KMS-11 (cell line): ENCODE data around the gene TRPC6.

Experiments
- H2AFZ ChIP-seq: fragments of 200-600 bp; sonication (generic); 2 replicates; pipeline ENCODE4 v1.6.1; 2016; ENCODE audit warnings: antibody characterized with exemption, mixed run types, low read depth
- H3K27ac ChIP-seq: fragments of 200-600 bp; sonication (generic); 2 replicates; pipeline ENCODE4 v1.6.1; 2016; ENCODE audit warnings: mild to moderate bottlenecking, mixed run types
- H3K27me3 ChIP-seq: fragments of 200-600 bp; sonication (generic); 2 replicates; pipeline ENCODE4 v1.6.1; 2017; ENCODE audit warnings: mild to moderate bottlenecking, low read depth, mixed run types, moderate library complexity; ENCODE audit not compliant: insufficient read depth
- H3K36me3 ChIP-seq: fragments of 200-600 bp; sonication (generic); 2 replicates; pipeline ENCODE4 v1.6.1; 2017; ENCODE audit warnings: mild to moderate bottlenecking, mixed run types; ENCODE audit not compliant: insufficient read depth
- H3K4me1 ChIP-seq: fragments of 200-600 bp; sonication (generic); 2 replicates; pipeline ENCODE4 v1.6.1; 2016; ENCODE audit warnings: mild to moderate bottlenecking, low read depth, mixed run types; ENCODE audit not compliant: poor library complexity, severe bottlenecking
- H3K4me2 ChIP-seq: fragments of 200-600 bp; sonication (generic); 2 replicates; pipeline ENCODE4 v1.7.0; 2016; ENCODE audit warnings: mild to moderate bottlenecking, mixed run types
- H3K4me3 ChIP-seq: fragments of 200-600 bp; sonication (generic); IDR thresholded peaks from 2 replicates; pipeline ENCODE4 v1.6.1; 2017; ENCODE audit warnings: low read depth, low read length, mixed read lengths; ENCODE audit not compliant: insufficient read depth
- H3K79me2 ChIP-seq: fragments of 200-600 bp; sonication (generic); 2 replicates; pipeline ENCODE4 v1.6.1; 2016; ENCODE audit warnings: low read depth, mixed run types; ENCODE audit not compliant: insufficient read depth
- H3K9ac ChIP-seq: fragments of 200-600 bp; sonication (generic); 2 replicates; pipeline ENCODE4 v1.6.1; 2016; ENCODE audit warnings: mild to moderate bottlenecking, mixed run types
- H4K20me1 ChIP-seq: fragments of 200-600 bp; sonication (generic); 2 replicates; pipeline ENCODE4 v1.6.1; 2016; ENCODE audit warnings: mild to moderate bottlenecking, mixed run types; ENCODE audit not compliant: insufficient read depth
- CTCF ChIP-seq: fragments of 200-600 bp; sonication (generic); conservative IDR thresholded peaks from 2 replicates; pipeline ENCODE4 v1.6.1; 2017; ENCODE audit warnings: low read depth, mild to moderate bottlenecking, antibody characterized with exemption, low read length, moderate library complexity, mixed read lengths

Gene TRPC6

GRCh38 chr11:101523193-101523592, 60.6 kb downstream of the TRPC6 start:
- no peak for TF ChIP-seq CTCF
- no peaks in the 10 kb centered on the region for H4K20me1 ChIP-seq
- no peaks in the 10 kb centered on the region for H3K36me3 ChIP-seq
- no peak overlapping the region for H2AFZ ChIP-seq
- no peak overlapping the region for H3K4me2 ChIP-seq
- no peak overlapping the region for H3K4me3 ChIP-seq
- no peak overlapping the region for H3K9ac ChIP-seq
- H3K79me2 ChIP-seq = no peaks in the 10 kb centered on the region
- H3K27me3 ChIP-seq = no peaks in the 10 kb centered on the region
- no peak overlapping the region for H3K27ac ChIP-seq
- H3K4me1 ChIP-seq = no peaks in the 10 kb centered on the region

GRCh38 chr11:101521821-101522220, 62.0 kb downstream of the TRPC6 start:
- Histone ChIP-seq H3K4me2 (no peak overlapping the region), H3K27me3 (no peaks in the 10 kb centered on the region), H3K4me3 (no peak overlapping the region), H3K4me1 (no peaks in the 10 kb centered on the region), H4K20me1 (no peaks in the 10 kb centered on the region), H3K27ac (no peak overlapping the region), H3K9ac (no peak overlapping the region), H2AFZ (no peak overlapping the region), H3K36me3 (no peaks in the 10 kb centered on the region), H3K79me2 (no peaks in the 10 kb centered on the region)
- TF ChIP-seq CTCF = no peak

- Histone ChIP-seq H3K4me1 (no peaks in the 10 kb centered on the region), H3K9ac (no peak overlapping the region), H3K27ac (no peak overlapping the region), H3K4me2 (no peak overlapping the region), H3K4me3 (no peak overlapping the region), H3K36me3 (no peaks in the 10 kb centered on the region), H3K79me2 (no peaks in the 10 kb centered on the region), H2AFZ (no peak overlapping the region), H3K27me3 (no peaks in the 10 kb centered on the region), H4K20me1 (no peaks in the 10 kb centered on the region)
- TF ChIP-seq CTCF = no peak
Measured at GRCh38 chr11:101516546-101516945, 67.3 kb downstream of the TRPC6 start.

- no peaks in the 10 kb centered on the region for H3K36me3 ChIP-seq
- H4K20me1 ChIP-seq = no peaks in the 10 kb centered on the region
- no peak for TF ChIP-seq CTCF
- no peak overlapping the region for H2AFZ ChIP-seq
- no peak overlapping the region for H3K27ac ChIP-seq
- H3K79me2 ChIP-seq = no peaks in the 10 kb centered on the region
- H3K4me2 ChIP-seq = no peak overlapping the region
- H3K27me3 ChIP-seq = no peaks in the 10 kb centered on the region
- H3K4me3 ChIP-seq = no peak overlapping the region
- no peaks in the 10 kb centered on the region for H3K4me1 ChIP-seq
- H3K9ac ChIP-seq = no peak overlapping the region
Measured at GRCh38 chr11:101511065-101511464, 72.7 kb downstream of the TRPC6 start.

- H3K27me3 ChIP-seq = no peaks in the 10 kb centered on the region
- no peak overlapping the region for H3K4me2 ChIP-seq
- TF ChIP-seq CTCF = no peak
- no peaks in the 10 kb centered on the region for H4K20me1 ChIP-seq
- no peaks in the 10 kb centered on the region for H3K79me2 ChIP-seq
- H2AFZ ChIP-seq = no peak overlapping the region
- no peak overlapping the region for H3K27ac ChIP-seq
- no peak overlapping the region for H3K4me3 ChIP-seq
- H3K9ac ChIP-seq = no peak overlapping the region
- no peaks in the 10 kb centered on the region for H3K36me3 ChIP-seq
- H3K4me1 ChIP-seq = no peaks in the 10 kb centered on the region
Measured at GRCh38 chr11:101510591-101510990, 73.2 kb downstream of the TRPC6 start.
